Gastroesophageal sphincter (tissue), 2 donors: ENCODE measurements around the gene ADM5.

Experiments used
- POLR2A ChIP-seq, 2 donors: fragments of 450-650 bp; IDR thresholded peaks; one replicate each; pipeline ENCODE4 v1.6.1; 2017; ENCODE audit warnings: antibody characterized with exemption in 2 of 2, mild to moderate bottlenecking in 2 of 2, moderate library complexity in 1 of 2
- POLR2AphosphoS5 ChIP-seq: sonication (generic); formaldehyde crosslinking; IDR thresholded peaks from one replicate; pipeline ENCODE4 v1.6.1; 2017; ENCODE audit warnings: antibody characterized with exemption

GRCh38 chr19:49713236-49713845 is 23.9 kb downstream of the ADM5 start:
- TF ChIP-seq POLR2AphosphoS5 (no peak), POLR2A (IDR thresholded peaks at IDR 0.05) (no peak)
